Gastrocnemius medialis (tissue), 4 donors: Measurements from ENCODE around the gene EXD3.

Source experiments
- CTCF ChIP-seq, 5 experiments: fragments of 450-650 bp in 3 of 5; fragments of 200-600 bp in 2 of 5; sonication (generic) in 2 of 5; IDR thresholded peaks in 4 of 5; conservative IDR thresholded peaks in 1 of 5; 1 replicate in 4 of 5; 2 replicates in 1 of 5; pipeline ENCODE4 v1.5.1; 2016 to 2019; ENCODE audit warnings: antibody characterized with exemption in 5 of 5, mild to moderate bottlenecking in 3 of 5, moderate library complexity in 3 of 5
- POLR2A ChIP-seq, 2 donors: fragments of 450-650 bp; IDR thresholded peaks; one replicate each; pipeline ENCODE4 v1.6.1; 2017; ENCODE audit warnings: antibody characterized with exemption in 2 of 2, mild to moderate bottlenecking in 2 of 2, moderate library complexity in 2 of 2

- TF ChIP-seq CTCF (IDR thresholded peaks at IDR 0.05 in 4 of 5, conservative IDR thresholded peaks at IDR 0.05 in 1 of 5) = no peak
- TF ChIP-seq POLR2A (IDR thresholded peaks at IDR 0.05) = no peak
Measured at GRCh38 chr9:137325799-137326198, 97.2 kb downstream of the EXD3 start.
